ENCODE results near the gene LRP8. TPM values are rescaled to one million over a fixed set of nuclear protein-coding genes. Genes with fewer than 3 reads are reported as not detected.
"Not testable (repeated sequence)": the region's sequence is repeated elsewhere in the genome, so short reads cannot be mapped to it uniquely, and the experiment has no call there.

Gene LRP8
- total RNA-seq, 1 donor from 2014 or later = 6.0 TPM

DNA sequence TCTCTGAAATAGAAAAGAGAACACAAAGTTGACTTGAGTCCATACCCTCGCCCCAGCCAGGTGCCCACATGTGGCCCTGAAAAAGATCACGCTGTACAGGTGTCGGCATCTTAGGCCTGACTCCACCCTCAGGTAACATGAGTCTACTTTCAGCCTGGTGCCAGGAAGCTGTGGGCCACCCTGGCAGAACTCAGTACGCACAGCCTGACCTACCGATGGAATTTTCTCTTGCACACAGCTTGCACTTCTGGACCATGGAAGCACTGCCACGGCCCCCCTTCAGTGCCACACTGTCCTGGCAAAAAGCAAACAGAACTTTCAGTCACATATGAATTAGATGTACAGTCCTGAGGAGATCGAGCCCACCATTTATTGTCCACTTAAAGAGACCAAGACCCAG lies 109.7 kb downstream of the LRP8 start:
- DNase-seq (ENCODE audit: low spot score) = no peak

DNA sequence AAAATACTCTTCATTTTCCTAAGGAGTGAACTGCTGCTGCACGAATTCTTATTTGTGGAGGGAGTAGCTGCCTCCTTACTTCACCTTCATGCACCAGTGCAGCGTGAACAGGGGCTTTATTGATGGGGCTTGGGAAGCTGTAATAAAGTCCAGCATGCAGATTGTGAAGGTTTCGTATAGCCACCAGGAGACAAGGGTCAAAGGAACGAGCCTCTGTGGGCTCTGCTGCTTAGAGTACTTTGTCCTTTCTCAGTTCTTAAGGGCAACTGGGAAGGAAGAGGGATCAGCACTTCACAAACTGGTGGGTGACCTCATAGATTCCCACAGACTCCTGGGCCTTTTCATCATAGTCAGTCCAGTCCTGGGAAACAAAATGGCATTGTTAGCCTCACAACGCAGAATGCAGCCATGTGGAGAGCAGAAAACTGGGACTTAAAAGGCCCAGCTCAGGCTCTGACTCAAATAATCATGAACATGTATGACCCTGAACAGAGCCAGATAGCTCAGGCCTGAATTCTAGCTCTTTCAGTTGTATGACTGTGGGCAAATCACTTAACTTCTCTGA lies 113.4 kb downstream of the LRP8 start:
- DNase-seq (ENCODE audit: low spot score) = no peak

DNA sequence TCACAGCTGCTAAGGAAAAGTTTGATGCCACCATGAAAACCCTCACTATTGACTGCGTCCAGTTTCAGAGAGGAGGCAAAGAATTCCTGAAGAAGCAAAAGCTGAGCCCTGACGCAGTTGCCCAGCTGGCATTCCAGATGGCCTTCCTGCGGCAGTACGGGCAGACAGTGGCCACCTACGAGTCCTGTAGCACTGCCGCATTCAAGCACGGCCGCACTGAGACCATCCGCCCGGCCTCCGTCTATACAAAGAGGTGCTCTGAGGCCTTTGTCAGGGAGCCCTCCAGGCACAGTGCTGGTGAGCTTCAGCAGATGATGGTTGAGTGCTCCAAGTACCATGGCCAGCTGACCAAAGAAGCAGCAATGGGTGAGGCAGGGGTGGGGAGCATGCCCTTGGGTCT lies 116.9 kb downstream of the LRP8 start:
- no peak for DNase-seq (ENCODE audit: low spot score)

GRCh38 chr1:53210352-53210751 lies 117.5 kb downstream of the LRP8 start:
- no peak for DNase-seq (ENCODE audit: low spot score)

GRCh38 chr1:53207726-53208125 lies 120.1 kb downstream of the LRP8 start:
- DNase-seq (ENCODE audit: low spot score) = no peak

DNA sequence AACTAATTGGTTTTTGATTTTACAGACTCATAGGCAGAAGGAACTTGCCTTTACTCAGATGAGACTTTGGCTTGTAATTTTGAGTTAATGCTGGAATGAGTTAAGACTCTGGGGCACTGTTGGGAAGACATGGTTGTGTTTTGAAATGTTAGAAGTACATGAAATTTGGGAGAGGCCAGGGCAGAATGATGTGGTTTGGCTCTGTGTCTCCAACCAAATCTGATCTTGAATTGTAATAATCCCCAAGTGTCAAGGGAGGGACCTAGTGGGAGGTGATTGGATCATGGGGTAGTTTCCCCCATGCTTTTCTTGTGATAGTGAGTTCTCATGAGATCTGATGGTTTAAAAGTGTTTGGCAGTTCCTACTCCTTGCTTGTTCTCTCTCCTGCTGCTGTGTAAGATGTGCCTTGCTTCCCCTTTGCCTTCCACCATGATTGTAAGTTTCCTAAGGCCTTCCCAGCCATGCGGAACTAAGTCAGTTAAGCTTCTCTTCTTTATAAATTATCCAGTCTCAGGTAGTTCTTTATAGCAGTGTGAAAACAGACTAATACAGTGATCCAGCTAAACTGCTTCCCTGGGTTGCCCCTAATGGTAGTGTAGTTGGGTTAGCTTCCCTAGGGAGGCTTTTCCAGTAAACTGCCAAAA lies 121.0 kb downstream of the LRP8 start:
- DNase-seq (ENCODE audit: low spot score) = no peak

- not testable (repeated sequence) for DNase-seq (ENCODE audit: low spot score)
These were observed 121.7 kb downstream of the LRP8 start for GRCh38 chr1:53206083-53206685.

DNA sequence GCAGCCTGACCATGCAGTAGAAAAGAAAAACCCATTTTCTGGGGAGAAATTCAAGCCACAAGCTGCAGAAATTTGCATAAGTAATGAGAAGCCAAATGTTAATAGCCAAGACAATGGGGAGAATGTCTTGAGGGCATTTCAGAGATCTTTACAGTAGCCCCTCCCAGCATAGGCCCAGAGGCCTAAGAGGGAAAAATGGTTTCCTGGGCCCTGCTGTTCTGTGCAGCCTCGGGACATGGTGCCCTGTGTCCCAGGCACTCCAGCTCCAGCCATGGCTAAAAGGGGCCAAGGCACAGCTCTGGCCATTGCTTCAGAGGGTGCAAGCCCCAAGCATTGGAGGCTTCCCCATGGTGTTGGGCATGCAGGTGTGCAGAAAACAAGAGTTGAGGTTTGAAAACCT lies 122.4 kb downstream of the LRP8 start:
- not testable (repeated sequence) for DNase-seq (ENCODE audit: low spot score)

DNA sequence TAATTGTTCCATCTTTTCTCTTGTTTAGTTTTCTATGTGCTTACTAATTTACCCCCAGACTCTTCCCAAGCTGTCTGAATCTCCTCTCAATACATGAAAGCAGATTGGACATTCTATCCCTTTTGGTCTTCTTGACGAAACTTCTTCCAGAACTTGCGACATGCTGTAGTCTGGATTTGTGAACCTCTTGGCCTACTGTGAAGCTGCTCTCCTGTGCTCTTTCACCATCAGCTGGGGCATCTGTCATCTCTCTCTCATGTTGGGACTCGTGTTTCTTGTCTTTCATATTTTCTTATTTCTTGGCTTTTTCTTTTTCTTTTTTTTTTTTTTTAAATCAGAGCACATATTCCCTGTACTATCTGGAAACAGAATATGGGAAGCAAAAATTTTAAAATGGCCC lies 124.4 kb downstream of the LRP8 start:
- no peak for DNase-seq (ENCODE audit: low spot score)

DNA sequence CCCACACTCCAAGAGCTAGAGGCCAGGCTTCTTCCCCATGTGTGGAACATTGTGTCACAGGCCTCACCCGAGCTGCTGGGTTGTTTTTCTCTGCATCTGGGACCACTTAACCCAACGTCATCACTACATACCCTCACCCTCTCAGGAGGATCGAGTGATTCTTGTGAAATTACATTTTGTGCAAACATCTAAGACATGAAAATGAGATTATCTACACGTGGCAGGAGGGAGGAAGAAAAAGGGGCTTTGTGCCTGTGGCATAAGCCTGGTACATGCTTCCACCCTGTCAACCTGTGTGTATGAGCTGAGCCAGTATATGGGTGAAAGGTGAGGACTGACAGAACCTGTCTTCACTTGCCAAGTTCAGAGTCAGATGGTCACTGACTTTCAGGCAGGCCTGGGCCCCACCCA lies 129.6 kb downstream of the LRP8 start:
- DNase-seq (ENCODE audit: low spot score) = peak; percentile 77

DNA sequence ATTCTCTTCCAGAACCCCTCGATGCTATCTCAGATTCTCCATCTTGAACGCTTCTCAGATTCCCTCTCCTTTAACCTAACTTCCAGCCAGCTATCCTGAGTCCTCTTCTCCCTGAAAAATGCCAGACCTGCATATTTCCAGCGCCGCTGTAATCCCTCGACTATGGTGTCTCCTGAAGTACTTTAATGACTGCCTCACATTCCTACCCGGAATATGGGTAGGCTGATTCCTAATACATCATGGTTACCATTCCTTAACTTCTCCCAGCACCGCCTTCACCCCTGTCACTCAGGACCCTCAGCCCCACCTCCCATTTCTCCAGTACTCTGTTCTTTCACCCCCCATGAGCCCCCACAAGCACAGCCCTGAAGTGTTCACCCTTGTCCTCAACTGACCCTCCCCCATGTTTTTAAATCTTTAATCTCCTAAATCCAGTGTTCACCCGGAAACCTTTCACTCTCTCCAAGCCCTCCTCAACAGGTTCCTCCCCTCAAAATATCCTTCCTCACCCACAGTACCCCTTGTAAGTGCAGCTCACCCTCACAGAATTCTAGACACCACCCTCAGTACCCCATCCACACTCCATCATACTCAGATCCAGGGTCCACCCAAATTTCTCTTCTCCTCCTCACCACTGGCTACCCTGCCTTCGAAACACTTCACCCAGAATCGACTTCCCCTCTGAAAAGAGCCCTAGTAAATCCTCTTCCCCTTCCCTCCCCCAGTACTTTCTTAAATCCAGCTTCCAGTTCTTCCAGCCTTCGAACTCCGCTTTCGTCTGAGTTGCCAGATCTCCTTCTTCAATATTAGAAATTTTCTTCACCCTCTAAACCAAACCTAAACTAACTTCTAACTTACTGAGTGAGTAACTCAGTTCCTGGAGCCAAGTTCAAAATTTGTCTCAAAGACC lies 130.3 kb downstream of the LRP8 start:
- DNase-seq (ENCODE audit: low spot score) = peak; percentile 62

DNA sequence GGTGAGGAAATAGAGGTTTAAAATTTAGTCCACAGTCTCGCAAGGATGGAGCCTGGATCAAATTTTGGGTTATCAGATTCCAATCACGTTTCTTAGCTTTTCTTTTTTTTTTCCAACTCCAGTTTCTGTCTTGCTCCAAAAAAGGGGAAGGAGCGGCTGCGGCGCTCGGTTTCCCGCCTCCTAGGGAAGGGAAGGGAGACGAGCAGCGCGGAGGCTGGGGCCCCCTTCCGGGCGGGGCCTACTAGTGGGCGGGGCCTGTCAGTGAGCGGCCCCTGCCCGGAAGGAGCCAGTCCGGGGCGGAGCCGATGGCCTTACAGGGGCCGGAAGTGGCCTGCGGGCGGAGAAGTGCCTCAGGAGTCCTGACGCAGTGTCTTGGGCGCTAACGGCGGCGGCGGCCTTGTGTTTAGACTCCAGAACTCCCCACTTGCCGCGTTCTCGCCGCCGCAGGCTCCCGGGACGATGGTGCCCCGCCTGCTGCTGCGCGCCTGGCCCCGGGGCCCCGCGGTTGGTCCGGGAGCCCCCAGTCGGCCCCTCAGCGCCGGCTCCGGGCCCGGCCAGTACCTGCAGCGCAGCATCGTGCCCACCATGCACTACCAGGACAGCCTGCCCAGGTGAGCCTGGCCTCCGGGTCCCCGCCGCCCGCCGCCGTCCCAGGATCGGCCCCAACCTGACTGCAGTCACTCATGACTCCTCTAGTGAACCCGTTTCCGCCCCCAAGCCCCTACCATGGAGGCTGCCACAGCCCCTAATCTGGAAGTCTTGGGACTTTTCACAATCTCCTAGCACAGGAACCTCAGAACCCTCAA lies 131.2 kb downstream of the LRP8 start, which contains the start of gene CPT2:
TSS of gene CPT2 (plus strand) at position 340 of the 806 bp plus-strand sequence. CDS start at position 460, 120 bp downstream.
- DNase-seq (ENCODE audit: low spot score) = peak; percentile 97

DNA sequence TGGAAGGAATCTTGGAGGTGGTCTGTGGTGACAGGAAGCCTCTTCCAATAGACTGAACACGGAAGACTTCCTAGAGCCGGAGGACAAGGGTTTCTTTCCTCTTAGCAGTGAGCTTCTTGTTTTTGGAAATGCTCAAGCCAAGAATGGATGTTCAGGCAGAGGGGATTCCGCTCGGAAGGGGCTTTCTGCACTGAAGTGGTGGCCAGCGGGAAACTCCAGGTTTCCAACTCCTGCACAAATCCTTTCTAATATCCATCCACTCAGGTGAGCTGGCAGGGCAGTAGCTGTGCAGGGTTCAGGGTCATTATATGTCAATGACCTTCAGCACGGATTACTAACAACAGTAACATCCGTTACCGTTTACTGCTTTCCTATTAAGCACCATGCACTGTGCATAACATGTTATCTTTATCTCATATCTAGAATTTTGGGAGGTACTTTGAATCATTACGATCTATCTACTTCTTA lies 131.8 kb downstream of the LRP8 start:
- no peak for DNase-seq (ENCODE audit: low spot score)

DNA sequence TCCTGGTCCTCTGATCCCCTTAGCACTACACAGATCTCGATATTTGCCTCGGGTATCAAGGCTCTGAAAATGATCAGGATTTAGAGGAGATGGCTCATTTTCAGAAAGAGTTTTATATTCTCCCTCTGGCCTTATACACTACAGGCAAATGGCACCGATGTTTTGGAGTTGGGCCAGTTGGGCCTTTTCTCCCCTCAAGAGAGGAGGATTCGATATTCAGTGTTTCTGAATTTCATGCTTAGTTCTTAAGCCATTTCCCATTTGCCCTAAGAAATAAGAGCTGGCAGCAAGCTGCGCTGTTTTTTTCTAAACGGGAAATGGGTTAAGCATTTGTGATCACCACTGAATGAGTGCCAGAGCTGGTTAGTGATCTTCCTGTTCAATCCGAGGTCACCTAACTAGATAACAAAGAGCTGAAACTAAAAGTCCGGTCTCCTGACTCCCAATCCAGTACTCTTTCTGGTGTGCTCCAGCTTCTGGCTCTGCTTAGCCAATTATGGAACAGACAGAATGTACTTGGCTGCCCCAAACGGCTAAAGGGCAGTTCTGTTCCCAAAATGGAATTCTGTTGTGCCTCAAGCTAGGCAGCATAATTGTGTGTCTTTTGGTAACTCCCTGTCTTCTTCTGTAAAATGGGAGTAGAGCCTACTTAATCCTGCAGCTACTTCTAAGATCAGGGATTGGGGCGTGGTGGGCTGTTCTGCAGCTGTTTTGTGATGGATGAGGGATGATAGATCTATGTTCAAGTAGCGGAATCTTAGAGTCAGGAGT lies 132.4 kb downstream of the LRP8 start:
- DNase-seq (ENCODE audit: low spot score) = peak; percentile 75

Other genes starting within 250 kb of the LRP8 start
- gene SLC1A7, start 185.4 kb downstream of the LRP8 start, total RNA-seq (ENCODE audit: insufficient read depth, low replicate concordance) = 2.4 TPM
- 19.0 TPM for gene CPT2, start 131.2 kb downstream of the LRP8 start, total RNA-seq (ENCODE audit: insufficient read depth, low replicate concordance)
- 69.6 TPM for gene CZIB, start 107.4 kb downstream of the LRP8 start, total RNA-seq (ENCODE audit: insufficient read depth, low replicate concordance)
- 57.5 TPM for gene MAGOH, start 89.6 kb downstream of the LRP8 start, total RNA-seq (ENCODE audit: insufficient read depth, low replicate concordance)
- gene DMRTB1, start 131.3 kb upstream of the LRP8 start, total RNA-seq (ENCODE audit: insufficient read depth, low replicate concordance) = not detected

Data from umbilical cord (tissue), 2 donors.